ENCODE results near the gene DNAJB9. TPM values are rescaled to one million over a fixed set of nuclear protein-coding genes. Genes with fewer than 3 reads are reported as not detected.

DNAJB9 gene
- total RNA-seq, 2 experiments from 2014 or later = 66.5 to 72.1 TPM

DNA sequence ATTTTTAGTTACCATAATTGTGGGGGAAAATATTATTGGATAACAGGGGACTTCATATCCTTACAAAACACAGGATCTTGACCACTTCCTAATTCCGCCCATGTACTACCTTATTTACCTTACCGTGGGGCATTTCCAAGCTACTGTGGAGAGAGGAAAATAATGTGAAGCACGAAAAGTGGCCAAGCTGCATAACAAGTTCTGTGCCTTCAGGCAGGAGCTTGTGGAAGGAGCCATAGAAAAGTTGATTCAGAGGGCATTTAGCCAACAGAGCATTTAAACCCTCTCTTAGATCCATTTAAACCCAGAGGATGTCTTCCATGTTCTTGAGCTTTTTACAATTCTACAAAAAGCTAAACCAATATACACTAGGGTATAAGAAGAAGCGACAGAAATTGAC, 41.6 kb downstream of the DNAJB9 start:
- H3K36me3 Mint-ChIP-seq (ENCODE audit: low read depth) = no peaks in the 10 kb centered on the region
- TF ChIP-seq, protein P1, sequence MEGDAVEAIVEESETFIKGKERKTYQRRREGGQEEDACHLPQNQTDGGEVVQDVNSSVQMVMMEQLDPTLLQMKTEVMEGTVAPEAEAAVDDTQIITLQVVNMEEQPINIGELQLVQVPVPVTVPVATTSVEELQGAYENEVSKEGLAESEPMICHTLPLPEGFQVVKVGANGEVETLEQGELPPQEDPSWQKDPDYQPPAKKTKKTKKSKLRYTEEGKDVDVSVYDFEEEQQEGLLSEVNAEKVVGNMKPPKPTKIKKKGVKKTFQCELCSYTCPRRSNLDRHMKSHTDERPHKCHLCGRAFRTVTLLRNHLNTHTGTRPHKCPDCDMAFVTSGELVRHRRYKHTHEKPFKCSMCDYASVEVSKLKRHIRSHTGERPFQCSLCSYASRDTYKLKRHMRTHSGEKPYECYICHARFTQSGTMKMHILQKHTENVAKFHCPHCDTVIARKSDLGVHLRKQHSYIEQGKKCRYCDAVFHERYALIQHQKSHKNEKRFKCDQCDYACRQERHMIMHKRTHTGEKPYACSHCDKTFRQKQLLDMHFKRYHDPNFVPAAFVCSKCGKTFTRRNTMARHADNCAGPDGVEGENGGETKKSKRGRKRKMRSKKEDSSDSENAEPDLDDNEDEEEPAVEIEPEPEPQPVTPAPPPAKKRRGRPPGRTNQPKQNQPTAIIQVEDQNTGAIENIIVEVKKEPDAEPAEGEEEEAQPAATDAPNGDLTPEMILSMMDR (IDR thresholded peaks at IDR 0.05) = no peak
- Histone ChIP-seq H3K4me3 (ENCODE audit: low read length) (no peak overlapping the region), H3K9me3 (ENCODE audit: control insufficient read depth in 1 of 2, insufficient read depth in 1 of 2, low read length in 2 of 2) (no peaks in the 10 kb centered on the region), H3K27me3 (ENCODE audit: control insufficient read depth in 1 of 2, insufficient read depth in 2 of 2, low read length in 2 of 2) (no peaks in the 10 kb centered on the region), H3K36me3 (ENCODE audit: insufficient read depth, low read length) (no peaks in the 10 kb centered on the region), H3K4me1 (ENCODE audit: insufficient read depth, low read length) (no peaks in the 10 kb centered on the region), H3K27ac (ENCODE audit: low read depth in 1 of 2, low read length in 2 of 2) (no peak overlapping the region)
- H3K4me1 Mint-ChIP-seq (ENCODE audit: low read depth) = no peaks in the 10 kb centered on the region
- H3K4me3 Mint-ChIP-seq = no peak overlapping the region
- H3K27me3 Mint-ChIP-seq = peaks cover 3% of the 10 kb centered on the region
- ChIA-PET CTCF (interaction anchor here (0.5 kb wide), 1 partner anchor 70 kb away, joined by 3 read pairs; no protein-coding TSS in a partner anchor), POLR2A (no interaction called here)
- no peak for ATAC-seq (ENCODE audit: poor library complexity)
- intact Hi-C loops (cut with DNase I, micrococcal nuclease) = no loop called here
- H3K9me3 Mint-ChIP-seq = no peaks in the 10 kb centered on the region
- DNase-seq = no peak
- H3K27ac Mint-ChIP-seq = no peak overlapping the region

DNA sequence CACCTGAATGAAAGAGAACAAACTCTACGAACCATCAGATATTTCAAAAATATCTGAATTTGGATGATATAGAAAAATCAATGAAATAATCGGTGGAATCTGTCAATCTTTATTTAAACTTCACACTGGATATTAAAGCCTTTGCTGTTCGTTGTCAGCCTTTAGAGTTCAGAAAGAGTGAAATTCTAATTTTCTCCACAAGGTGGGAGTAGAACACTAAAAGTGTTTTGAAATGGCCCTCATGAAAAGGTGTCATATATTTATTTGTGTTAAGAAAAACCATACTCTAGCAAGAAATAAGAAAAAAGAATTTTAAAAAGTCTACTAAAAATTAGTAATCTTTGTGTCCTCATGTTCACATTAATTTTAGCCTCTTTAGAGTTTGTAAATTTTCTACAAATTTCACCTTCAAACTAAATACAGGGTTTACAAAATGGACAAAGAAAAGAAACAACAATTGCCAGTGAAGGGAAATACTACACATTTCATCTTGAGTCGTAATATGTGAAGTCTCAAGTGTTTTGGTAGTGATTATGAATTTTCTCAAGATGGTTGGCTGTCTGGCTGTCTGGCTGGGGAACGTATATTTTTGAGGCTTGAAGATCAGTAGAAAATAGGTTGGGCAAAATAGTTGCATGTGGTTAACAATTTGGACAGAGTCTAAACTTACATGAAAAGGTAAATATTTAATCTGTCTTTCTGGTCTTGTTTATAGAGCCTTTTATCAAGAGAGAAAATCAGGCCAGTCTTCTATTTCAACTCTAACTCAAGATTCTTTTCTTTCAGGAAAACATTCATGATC, 43.7 kb downstream of the DNAJB9 start:
- H3K27ac Mint-ChIP-seq = no peak overlapping the region
- intact Hi-C loops (cut with DNase I, micrococcal nuclease) = no loop called here
- H3K4me3 Mint-ChIP-seq = no peak overlapping the region
- peak in 3 of 14 experiments; percentile 50 to 67 (median 61) for DNase-seq
- TF ChIP-seq, protein P1 (IDR thresholded peaks at IDR 0.05) = peak; percentile 86
- ChIA-PET POLR2A (no interaction called here), CTCF (no interaction called here)
- Histone ChIP-seq H3K9me3 (ENCODE audit: control insufficient read depth in 1 of 2, insufficient read depth in 1 of 2, low read length in 2 of 2) (no peaks in the 10 kb centered on the region), H3K27ac (ENCODE audit: low read depth in 1 of 2, low read length in 2 of 2) (no peak overlapping the region), H3K4me1 (ENCODE audit: insufficient read depth, low read length) (no peaks in the 10 kb centered on the region), H3K4me3 (ENCODE audit: low read length) (no peak overlapping the region), H3K27me3 (ENCODE audit: control insufficient read depth in 1 of 2, insufficient read depth in 2 of 2, low read length in 2 of 2) (no peaks in the 10 kb centered on the region), H3K36me3 (ENCODE audit: insufficient read depth, low read length) (no peaks in the 10 kb centered on the region)
- ATAC-seq (ENCODE audit: poor library complexity) = peak; percentile 48
- H3K4me1 Mint-ChIP-seq (ENCODE audit: low read depth) = no peaks in the 10 kb centered on the region
- no peaks in the 10 kb centered on the region for H3K36me3 Mint-ChIP-seq (ENCODE audit: low read depth)
- peaks cover 3% of the 10 kb centered on the region for H3K27me3 Mint-ChIP-seq
- no peaks in the 10 kb centered on the region for H3K9me3 Mint-ChIP-seq

DNA sequence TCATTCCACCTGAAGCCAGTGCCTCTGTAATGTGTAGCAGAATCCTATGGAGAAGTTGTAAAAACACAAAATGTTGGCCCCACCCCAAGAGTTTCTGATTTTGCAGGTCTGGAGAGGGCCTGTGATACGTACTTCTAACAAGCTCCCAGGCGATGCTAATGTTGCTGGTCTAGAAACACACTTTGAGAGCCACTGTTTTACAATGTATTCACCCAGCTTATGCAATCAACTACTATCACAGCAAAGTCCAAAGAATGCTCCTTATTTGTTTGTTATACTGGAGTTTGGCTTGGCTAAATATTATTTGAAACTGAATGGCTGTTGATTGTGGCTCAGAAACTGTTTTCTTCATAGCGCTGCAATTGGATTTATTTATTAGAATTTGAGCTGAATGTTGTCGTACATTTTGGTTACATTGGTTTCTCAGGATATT, 44.3 kb downstream of the DNAJB9 start:
- Histone ChIP-seq H3K27me3 (ENCODE audit: control insufficient read depth in 1 of 2, insufficient read depth in 2 of 2, low read length in 2 of 2) (no peaks in the 10 kb centered on the region), H3K4me1 (ENCODE audit: insufficient read depth, low read length) (no peaks in the 10 kb centered on the region), H3K4me3 (ENCODE audit: low read length) (no peak overlapping the region), H3K36me3 (ENCODE audit: insufficient read depth, low read length) (no peaks in the 10 kb centered on the region), H3K9me3 (ENCODE audit: control insufficient read depth in 1 of 2, insufficient read depth in 1 of 2, low read length in 2 of 2) (no peaks in the 10 kb centered on the region), H3K27ac (ENCODE audit: low read depth in 1 of 2, low read length in 2 of 2) (no peak overlapping the region)
- DNase-seq (no peak), ATAC-seq (ENCODE audit: poor library complexity) (no peak)
- intact Hi-C loops (cut with DNase I, micrococcal nuclease) = no loop called here
- Mint-ChIP-seq H3K4me3 (no peak overlapping the region), H3K4me1 (ENCODE audit: low read depth) (no peaks in the 10 kb centered on the region), H3K9me3 (no peaks in the 10 kb centered on the region), H3K36me3 (ENCODE audit: low read depth) (no peaks in the 10 kb centered on the region), H3K27me3 (peaks cover 3% of the 10 kb centered on the region), H3K27ac (no peak overlapping the region)
- TF ChIP-seq, protein P1 (IDR thresholded peaks at IDR 0.05) = no peak
- ChIA-PET CTCF (no interaction called here), POLR2A (no interaction called here)
